T47D (cell line): ENCODE data around the gene IGFL1.
"Not testable (repeated sequence)": the region's sequence is repeated elsewhere in the genome, so short reads cannot be mapped to it uniquely, and the experiment has no call there.

ENCODE experiments used
- DNase-seq, 2 experiments: peaks; one replicate each; pipeline versions ENCODE4 v3.0.0 to v3.0.0-alpha.2; 2011 to 2012; ENCODE audit warnings: low read depth in 1 of 2, low spot score in 1 of 2
- JUND ChIP-seq: IDR thresholded peaks from 2 replicates; pipeline ENCODE4 v1.6.1; 2012; ENCODE audit warnings: low read depth
- in situ Hi-C: cut with HindIII; loops from 2 replicates; pipeline ENCODE4 v1.10.0; 2016; ENCODE audit warnings: low sequenced_read_pairs, low pct_unique_long_range_greater_than_20kb

IGFL1 gene

GRCh38 chr19:46206176-46206575 is 23.4 kb upstream of the IGFL1 start:
- no peak for DNase-seq
- TF ChIP-seq JUND: no peak
- in situ Hi-C loops: no loop called here

- TF ChIP-seq JUND: no peak
- no peak for DNase-seq
- in situ Hi-C loops: no loop called here
Measured at GRCh38 chr19:46206682-46207081, 22.9 kb upstream of the IGFL1 start.

GRCh38 chr19:46207858-46208257 is 21.7 kb upstream of the IGFL1 start:
- DNase-seq, in situ Hi-C loops: not testable (repeated sequence)

- in situ Hi-C loops: no loop called here
- TF ChIP-seq JUND: no peak
- peak in 1 of 2 experiments; percentile 80 for DNase-seq
Measured at GRCh38 chr19:46209051-46209450, 20.5 kb upstream of the IGFL1 start.

GRCh38 chr19:46209472-46209871 is 20.1 kb upstream of the IGFL1 start:
- DNase-seq: no peak
- in situ Hi-C loops: no loop called here
- no peak for TF ChIP-seq JUND

GRCh38 chr19:46210669-46211068 is 18.9 kb upstream of the IGFL1 start:
- in situ Hi-C loops: no loop called here
- peak in 1 of 2 experiments; percentile 37 for DNase-seq
- no peak for TF ChIP-seq JUND

GRCh38 chr19:46211201-46211881 is 18.2 kb upstream of the IGFL1 start:
- TF ChIP-seq JUND: peak; percentile 47; the same call in 1 of the 2 replicates
- in situ Hi-C loops: no loop called here
- DNase-seq: peak; percentile 11 to 93

GRCh38 chr19:46212592-46212991 is 16.9 kb upstream of the IGFL1 start:
- DNase-seq, in situ Hi-C loops: not testable (repeated sequence)

- no peak for TF ChIP-seq JUND
- in situ Hi-C loops: no loop called here
- no peak for DNase-seq
Measured at GRCh38 chr19:46213156-46213555, 16.4 kb upstream of the IGFL1 start.

GRCh38 chr19:46213806-46214205 is 15.7 kb upstream of the IGFL1 start:
- in situ Hi-C loops: no loop called here
- DNase-seq: no peak

GRCh38 chr19:46216612-46217011 is 12.9 kb upstream of the IGFL1 start:
- DNase-seq: peak in 1 of 2 experiments; percentile 52

More at GRCh38 chr19:46213806-46214205, 15.7 kb upstream of the IGFL1 start:
- TF ChIP-seq JUND: no peak

GRCh38 chr19:46217476-46217875 is 12.1 kb upstream of the IGFL1 start:
- DNase-seq: no peak
- in situ Hi-C loops: no loop called here
- no peak for TF ChIP-seq JUND

More at GRCh38 chr19:46216612-46217011, 12.9 kb upstream of the IGFL1 start:
- TF ChIP-seq JUND: no peak
- in situ Hi-C loops: no loop called here

GRCh38 chr19:46218160-46218559 is 11.4 kb upstream of the IGFL1 start:
- in situ Hi-C loops: no loop called here
- peak; percentile 26 to 82 for DNase-seq
- no peak for TF ChIP-seq JUND
